GM21528 (cell line): ENCODE results near the gene BCL2L14.
"Not testable (repeated sequence)": the region's sequence is repeated elsewhere in the genome, so short reads cannot be mapped to it uniquely, and the experiment has no call there.

Experiments
- ATAC-seq: cut with Tn5 transposase; IDR thresholded peaks from one replicate; pipeline ENCODE4 v1.9.1; 2021; ENCODE audit warnings: mild to moderate bottlenecking, moderate library complexity; ENCODE audit not compliant: unreplicated experiment, low FRiP score

The BCL2L14 gene

DNA sequence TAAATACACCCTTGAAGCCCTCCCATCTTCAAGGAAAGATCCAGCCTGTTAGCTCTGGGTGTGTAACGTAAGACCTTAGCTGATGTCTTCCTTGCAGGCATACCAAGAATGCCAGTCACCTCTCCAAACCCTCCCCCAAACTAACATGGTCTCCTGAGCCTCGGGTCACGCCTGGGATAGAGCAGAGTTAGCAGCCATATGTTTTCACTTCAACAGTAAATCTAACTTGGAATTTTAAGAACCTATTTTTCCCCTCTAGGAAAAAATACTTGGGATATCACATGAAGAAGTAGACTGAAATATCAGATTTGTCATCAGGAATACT is 27.9 kb downstream of the BCL2L14 start:
- no peak for ATAC-seq

DNA sequence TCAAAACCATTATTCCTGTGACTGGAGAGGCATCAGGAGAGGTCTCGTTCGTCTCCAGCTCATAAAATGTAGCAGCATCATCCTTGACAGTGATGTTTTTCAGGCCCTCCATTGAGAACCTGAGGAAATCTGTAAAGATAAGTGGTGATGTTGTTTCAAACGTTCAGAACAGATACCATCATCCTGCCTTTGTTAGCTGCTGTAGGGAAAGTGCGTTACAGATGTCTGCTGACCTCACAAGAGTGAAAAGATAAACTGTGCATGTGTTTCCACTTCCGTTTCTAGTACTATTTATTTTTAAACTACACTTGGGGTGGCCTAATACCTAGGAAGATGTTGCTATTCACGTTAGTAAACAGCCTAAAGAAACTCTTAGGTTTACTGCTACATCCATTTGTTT is 28.4 kb downstream of the BCL2L14 start:
- no peak for ATAC-seq

DNA sequence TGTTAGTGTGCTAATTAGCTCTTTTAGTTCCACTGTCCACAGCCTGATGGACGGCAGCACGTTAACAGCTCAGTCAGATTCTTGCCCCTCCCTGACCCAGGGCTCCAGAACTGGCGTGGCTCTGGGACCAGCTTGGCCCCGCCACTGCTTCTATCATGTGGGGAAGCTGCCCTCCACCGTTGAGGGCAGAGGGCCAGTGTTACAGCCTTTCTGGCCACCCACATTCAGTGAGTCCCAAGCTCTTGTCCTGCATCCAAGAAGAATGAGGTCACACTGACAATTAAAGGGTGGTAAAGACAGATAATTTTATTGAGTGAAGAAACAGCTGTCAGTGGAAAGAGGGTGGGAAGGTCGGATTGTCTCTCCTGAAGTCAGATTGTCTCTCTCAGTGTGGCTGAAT is 36.9 kb downstream of the BCL2L14 start:
- ATAC-seq, result no peak

DNA sequence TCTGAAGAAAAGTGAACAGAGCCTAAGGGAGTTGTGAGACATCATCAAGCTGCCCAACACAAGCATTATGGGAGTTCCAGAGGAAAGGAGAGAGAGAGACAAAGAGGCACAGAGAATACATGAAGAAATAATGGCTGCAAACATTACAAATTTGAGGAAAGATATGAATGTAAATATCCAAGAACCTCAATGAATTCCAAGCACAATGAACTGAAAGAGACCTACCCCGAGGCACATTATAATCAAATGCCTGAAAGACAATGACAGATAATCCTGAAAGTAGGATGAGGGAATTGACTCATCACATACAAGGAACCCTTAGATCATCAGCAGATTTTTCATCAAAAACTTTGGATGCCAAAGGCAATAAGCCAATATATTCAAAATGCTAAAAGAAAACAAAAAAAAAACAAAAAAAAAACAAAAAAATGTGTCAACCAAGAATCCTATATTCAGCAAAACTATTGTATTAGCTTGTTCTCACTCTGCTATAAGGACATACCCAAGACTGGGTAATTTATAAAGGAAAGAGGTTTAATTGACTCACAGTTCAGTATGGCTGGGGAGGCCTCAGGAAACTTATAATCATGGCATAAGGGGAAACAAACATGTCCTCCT is 37.8 kb downstream of the BCL2L14 start:
- ATAC-seq, result no peak

DNA sequence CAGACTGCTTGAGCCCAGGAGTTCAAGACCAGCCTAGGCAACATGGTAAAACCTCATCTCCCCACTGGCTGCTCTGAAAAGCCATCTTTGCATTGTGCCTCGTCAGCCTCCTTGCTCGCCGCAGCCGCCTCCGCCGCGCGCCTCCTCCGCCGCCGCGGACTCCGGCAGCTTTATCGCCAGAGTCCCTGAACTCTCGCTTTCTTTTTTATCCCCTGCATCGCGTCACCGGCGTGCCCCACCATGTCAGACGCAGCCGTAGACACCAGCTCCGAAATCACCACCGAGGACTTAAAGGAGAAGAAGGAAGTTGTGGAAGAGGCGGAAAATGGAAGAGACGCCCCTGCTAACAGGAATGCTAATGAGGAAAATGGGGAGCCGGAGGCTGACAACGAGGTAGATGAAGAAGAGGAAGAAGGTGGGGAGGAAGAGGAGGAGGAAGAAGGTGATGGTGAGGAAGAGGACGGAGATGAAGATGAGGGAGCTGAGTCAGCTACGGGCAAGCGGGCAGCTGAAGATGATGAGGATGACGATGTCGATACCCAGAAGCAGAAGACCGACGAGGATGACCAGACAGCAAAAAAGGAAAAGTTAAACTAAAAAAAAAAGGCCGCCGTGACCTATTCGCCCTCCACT is 40.3 kb downstream of the BCL2L14 start:
- not testable (repeated sequence) for ATAC-seq

DNA sequence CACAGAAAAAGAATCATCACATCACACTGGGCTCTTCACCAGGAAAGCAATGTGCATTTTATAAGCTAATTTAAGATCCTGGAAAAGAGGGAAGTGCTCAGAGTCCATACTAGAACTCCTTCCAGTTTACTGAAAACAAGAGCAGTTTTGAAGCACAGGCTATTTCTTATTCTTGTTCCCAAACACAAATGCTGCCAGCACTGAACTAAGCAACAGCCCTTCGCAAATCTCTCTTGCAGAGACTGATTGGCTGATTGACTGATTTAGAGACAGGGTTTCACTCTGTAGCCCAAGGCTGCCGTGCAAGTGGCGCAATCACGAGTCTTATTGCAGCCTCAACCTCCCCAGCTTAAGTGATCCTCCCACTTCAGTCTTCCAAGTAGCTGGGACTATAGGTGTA is 44.8 kb downstream of the BCL2L14 start:
- ATAC-seq, result no peak

DNA sequence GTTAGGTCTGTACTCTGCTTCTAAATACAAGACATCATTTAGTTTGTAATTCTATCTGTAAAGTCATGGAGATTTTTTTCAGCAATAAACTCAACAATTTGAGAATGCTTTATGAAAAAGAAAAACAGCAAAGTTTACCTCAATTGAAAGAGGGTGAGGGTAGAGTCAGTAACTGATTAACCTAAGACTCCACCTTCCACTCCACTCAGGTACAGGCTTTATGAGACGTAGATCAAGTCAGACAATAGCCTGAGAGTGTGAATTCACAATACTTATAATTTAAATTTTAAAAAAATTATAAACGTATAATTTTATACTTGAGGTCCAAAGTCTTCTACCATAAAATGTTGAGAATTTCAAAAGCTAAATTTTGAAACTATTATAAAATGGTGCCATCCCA is 45.9 kb downstream of the BCL2L14 start:
- no peak for ATAC-seq

DNA sequence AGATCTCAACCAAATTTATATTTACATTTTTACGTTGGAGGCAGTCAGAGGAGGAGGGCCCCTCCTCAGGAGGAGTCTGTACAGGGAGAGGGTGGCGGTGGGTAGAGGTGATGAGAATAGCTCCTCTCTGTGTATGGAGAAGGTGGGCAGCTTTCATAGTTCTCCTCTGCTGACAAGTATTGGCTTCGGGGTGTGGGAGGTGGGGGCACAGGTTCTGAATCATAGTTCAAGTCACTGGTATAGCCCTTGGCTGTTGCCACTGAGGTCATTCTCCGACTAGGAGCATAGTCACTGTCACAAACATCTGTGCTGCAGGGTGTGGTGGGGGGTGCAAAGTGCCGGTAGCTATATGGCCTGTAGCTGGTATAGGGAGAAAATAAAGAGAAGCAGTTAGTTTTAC is 50.3 kb downstream of the BCL2L14 start:
- no peak for ATAC-seq

DNA sequence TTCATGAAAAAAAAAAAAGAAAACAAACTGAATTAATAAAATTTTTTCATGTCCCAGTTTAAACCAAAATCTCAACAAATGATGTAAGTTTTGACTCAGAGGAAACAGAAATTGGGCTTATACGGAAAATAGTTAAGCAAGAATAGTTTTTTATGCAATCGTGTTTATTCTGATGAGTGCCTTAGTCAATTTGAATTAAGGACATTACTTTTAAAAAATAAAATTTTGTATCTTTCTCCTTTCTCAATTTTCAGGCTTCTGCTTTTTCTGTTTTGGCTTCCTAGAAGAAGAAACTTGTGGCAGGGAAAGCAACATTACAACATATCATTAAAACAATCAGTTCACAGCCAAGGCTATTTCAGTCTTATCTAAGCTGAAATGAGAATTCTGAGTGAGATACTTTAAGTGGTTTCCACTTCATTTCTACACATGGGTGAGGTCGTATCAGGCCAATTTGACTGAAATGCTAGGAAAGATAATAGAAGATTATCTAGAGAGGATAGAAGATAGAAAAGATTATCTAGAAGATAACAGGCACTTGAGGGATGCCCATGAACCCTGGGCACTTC is 52.4 kb downstream of the BCL2L14 start:
- no peak for ATAC-seq

DNA sequence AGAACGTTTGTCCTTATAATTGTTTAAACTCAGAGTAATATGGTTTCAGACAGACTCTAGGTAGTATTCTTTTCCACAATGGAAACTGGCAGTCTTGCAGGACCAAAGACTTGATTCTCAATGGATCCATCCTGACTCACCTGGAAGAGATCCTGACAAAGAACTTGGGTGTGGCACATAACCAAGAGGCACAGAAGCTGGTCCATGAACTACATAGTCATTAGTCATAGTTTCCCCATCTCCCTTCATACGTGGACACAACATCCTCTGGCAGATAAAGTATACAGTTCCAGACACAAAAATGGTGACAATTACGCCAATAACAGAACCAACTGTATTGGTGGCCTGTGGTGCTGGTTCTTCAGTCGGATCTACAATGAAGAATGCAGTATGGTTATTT is 55.8 kb downstream of the BCL2L14 start:
- ATAC-seq, result no peak

DNA sequence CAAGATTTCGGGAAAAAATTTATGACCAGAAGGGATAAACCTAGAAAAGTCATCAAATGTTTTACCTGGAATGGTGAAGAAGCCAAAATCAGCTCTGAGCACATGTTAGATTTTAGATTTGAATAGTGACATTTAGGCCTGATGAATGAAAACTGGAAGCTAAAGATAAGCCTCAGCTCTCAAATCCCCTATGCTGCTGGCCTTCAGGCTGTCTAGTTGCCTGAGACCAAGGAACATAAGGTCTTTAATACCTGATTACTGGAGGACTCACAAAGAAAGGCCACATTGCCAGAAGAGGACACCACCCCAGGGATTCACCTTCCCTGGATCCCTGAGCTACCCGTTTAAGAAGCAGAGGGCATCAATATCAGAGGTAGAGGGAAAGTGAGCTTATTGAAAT is 56.6 kb downstream of the BCL2L14 start:
- no peak for ATAC-seq

DNA sequence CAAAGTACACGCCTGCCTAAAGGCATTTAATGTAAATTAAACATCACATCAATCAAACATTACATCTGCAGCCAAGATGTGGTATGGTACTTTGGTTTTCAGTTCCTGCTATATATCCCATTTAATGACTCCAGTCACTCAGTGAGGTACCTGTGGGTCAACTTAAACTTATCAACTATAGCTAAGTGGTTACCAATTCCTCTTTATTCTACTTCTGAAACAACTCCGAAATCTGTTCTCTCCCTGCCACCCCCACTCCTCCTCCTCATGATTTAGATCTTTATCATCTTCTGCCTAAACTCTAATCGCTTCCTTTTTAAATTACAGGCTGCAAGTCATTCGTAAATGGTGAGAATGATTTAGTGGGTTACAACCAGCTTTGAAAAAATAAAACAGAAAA is 57.9 kb downstream of the BCL2L14 start:
- ATAC-seq, result no peak

DNA sequence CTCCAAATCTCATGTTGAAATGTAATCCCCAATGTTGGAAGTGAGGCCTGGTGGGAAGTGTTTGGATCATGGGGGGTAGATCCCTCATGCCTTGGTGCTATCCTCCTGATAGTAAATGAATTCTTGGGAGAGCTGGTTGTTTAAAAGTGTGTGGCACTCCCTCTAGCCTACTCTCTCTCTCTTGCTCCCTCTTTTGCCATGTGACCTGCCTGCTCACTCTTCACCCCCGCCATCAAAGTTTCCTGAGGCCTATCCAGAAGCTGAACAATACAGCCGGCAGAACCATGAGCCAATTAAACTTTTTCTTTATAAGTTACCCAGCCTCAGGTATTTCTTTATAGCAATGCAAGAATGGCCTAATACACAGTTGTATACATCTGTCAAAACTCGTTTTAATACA is 62.5 kb downstream of the BCL2L14 start:
- no peak for ATAC-seq

DNA sequence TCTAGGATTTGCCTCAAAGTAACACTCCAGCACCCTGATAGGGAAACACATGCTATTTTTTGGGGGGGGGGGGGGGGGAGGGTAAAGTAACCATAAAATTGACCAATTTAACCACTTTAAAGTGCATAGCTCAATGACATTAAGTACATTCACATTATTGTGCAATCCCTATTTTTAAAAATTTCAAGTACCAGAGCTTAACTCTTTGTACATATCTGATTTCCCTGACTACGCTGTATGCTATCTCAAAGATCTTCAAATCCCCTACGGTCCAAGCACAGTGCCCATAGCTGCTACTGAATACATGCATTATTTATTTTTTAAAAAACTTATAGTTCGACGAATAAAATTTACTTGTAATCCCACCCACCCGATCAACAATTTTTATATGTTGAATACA is 63.0 kb downstream of the BCL2L14 start:
- no peak for ATAC-seq

DNA sequence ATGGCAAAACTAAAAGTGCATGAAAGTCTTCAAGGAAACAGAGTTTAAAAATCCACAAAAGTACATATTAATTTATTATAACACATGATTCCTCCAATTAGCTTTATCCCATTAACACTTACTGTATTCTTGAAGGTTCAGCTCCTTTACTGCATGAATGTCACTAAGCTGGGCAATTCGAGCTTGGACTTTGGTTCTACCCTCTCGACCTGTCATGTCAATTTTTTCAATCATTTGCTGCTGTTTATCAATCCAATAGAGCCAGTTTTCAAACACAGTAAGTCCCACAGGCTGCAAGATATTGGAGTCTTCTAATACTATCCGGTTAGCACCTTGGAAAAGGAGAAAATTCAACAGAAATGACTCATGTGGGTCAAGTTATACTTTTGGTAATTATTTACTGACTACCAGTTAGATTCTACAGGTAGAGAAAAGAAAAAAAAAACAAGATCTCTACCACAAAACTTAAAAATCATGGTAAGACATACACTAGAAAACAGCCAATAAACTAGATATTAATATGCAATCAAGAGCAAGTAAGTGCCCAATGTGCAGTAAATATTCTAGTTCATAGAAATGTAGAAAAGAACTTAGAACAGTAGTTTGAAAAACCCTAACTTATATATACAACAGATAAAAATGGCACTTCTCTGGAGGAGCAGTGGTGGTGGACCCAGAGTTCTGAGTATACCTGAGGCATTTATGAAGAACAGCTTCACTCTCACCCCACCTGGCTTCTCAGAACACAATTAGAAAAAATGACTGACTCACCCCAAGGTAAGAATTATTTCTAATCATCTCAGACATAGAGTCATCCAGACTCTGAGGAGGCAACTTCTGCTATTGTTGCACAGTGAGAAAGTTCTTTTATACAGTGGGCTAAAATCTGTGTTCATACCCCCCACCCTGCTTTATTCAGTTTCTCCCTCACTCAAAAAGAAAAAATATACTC is 67.7 kb downstream of the BCL2L14 start:
- ATAC-seq, result no peak

DNA sequence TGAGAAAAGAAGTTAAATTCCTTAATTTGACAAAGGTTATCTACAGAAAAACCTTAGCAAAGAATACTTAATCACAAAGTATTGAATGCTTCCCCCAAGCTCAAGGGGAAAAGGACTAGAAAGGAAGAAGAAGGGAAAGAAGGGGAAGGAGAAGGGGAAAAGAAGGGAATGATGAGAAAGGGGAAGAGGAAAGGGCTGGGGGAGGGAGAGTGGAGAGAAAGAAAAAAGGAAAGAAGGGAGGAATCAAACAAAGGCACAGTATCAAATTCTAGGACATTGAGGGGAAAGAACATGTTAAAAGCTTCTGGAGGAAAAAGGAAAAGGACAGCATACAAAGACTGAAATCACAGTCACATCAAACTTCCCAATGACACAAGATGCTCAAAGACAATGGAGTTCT is 70.3 kb downstream of the BCL2L14 start:
- ATAC-seq, result no peak

DNA sequence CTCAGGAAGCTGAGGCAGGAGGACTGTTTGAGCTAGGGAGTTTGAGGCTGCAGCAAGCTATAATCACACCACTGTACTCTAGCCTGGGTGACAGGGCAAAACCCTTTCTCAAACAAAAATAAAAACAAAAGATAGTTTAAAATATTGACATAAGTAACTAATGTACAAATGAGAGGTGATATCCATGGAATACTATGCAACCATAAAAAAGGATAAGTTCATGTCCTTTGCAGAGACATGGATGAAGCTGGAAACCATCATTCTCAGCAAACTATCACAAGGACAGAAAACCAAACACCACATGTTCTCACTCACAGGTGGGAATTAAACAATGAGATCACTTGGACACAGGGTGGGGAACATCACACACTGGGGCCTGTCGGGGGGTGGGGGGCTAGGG is 73.8 kb downstream of the BCL2L14 start:
- ATAC-seq, result not testable (repeated sequence)

DNA sequence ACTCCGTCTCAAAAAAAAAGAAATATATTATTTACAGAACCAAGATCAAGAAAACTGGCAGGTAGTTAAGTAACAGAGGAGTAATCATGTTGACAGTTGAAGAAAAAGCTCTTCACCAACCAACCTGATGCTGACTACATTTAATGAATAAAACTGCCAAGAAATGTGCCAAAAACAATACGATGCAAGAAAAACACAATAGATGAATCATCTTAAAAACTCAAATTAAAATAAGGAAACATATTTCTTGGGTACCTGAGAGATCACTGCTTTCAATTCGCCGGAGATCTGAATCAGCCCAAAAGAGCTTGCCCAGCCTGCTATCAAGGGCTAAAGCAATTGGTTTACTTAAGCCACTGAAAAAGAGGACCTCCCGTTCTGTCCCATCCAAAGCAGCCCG is 76.4 kb downstream of the BCL2L14 start:
- no peak for ATAC-seq
